CD4-positive, alpha-beta T cell treated with Interleukin-2 at 100 ng/mL for 4 hours (primary cell): ENCODE measurements around the gene PALM.
"Not testable (repeated sequence)": the region's sequence is repeated elsewhere in the genome, so short reads cannot be mapped to it uniquely, and the experiment has no call there.

Source experiments
- DNase-seq: peaks from one replicate; pipeline ENCODE4 v3.0.0-alpha.2; 2020; ENCODE audit warnings: low spot score

Gene PALM

DNA sequence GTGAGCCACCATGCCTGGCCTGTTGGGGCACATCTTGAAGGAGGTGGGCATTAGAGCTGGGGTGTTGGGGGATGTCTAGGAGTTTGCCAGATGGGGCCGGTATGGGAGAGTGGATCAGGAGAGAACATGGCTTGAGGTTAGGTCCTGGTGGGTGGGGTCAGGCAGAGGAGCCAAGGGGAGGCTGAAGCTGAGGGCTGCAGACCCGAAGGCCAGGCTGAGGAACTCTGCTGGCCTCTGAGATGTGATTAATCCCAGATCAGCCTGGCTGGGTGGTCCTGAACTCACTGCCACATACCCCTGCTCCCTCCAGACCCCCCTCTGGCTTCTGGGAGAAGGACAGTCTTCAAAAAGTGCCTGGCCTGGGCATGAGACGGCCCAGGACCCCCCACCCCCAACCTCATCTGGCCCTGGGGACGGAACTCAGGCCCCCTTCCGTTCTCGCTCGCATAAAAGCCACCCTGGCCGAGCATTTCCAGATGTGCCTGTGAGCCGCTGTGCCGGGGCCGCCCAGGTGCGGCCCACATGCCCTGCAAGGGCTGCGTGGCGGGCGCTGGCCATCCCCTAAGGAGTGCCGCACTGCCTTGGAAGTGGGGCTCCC lies 29.8 kb upstream of the PALM start:
- no peak for DNase-seq

DNA sequence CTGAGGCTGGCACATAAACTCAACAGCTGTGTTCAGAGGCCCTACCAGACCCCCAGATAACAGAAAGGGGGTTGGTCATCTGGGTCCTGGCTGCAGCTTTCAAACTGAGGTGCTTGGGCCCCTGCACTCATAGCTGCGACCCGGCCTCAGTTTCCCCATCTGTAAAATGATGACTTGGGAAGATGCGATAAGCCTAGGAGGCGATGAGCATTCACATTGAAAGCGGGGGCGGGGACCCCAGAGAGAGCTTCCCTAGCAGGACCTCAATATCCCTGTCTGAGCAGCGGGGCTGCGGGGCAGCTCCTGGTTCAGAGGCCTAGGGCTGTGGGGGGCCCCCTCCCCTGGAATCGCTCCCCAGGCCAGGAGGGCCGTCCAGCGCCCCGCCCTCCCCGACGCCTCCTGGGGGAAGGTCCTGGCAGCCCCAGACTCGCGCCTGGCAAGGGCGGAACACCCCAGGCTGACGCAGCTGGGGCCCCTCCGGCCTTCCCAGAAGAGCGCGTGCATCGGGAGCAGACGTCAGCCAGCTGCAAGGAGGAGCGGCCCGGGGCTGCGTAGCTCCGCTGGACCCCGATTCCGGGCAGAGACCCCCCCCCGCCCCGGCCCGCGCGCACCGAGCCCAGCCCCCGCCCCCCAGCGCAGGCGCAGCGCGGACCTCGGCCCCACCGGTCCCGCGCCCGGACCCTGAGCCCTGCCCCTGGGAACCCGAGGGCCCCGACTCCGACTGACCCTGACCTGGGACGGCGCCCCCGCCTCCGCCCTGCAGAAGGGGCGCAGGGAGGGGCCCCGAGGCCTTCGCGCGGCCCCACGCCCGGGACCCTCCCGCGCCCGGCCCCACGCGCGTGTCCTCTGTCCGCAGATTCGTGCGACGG lies 29.1 kb upstream of the PALM start:
- peak; percentile 14 for DNase-seq

DNA sequence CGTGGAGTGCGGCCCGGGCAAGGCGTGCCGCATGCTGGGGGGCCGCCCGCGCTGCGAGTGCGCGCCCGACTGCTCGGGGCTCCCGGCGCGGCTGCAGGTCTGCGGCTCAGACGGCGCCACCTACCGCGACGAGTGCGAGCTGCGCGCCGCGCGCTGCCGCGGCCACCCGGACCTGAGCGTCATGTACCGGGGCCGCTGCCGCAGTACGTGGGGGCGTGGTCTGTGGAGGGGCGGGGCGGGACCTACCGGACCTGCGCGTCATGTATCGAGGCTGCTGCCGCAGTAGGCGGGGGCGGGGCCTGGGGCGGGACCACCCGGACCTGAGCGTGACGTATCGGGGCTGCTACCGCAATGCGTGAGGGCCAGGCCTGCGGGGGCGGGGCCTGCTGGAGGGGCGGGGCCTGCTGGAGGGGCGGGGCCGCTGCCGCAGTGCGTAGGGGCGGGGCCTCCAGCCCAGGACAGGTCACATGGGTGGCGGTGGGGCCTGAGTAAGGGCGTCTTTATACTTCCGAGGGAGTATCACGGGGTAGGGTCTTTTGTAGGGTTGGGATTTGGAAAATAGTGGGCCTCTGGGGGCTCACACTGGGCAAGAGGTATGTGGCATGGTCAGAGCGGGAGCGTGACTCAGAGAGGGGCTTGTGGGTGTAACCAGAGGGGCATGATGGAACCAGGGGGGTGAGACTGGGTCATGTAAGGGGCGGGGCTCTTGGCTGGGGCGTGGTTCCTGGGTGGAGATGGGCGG lies 28.3 kb upstream of the PALM start:
- DNase-seq, result peak; percentile 99

GRCh38 chr19:681029-682019 lies 27.4 kb upstream of the PALM start:
- no peak for DNase-seq

DNA sequence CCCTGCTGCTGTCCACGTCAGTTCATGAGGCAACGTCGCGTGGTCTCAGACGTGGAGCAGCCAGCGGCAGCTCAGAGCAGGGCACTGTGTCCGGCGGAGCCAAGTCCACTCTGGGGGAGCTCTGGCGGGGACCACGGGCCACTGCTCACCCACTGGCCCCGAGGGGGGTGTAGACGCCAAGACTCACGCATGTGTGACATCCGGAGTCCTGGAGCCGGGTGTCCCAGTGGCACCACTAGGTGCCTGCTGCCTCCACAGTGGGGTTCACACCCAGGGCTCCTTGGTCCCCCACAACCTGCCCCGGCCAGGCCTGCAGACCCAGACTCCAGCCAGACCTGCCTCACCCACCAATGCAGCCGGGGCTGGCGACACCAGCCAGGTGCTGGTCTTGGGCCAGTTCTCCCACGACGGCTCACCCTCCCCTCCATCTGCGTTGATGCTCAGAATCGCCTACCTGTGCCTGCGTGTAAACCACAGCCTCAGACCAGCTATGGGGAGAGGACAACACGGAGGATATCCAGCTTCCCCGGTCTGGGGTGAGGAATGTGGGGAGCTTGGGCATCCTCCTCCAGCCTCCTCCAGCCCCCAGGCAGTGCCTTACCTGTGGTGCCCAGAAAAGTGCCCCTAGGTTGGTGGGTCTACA lies 25.9 kb upstream of the PALM start:
- no peak for DNase-seq

GRCh38 chr19:685454-685931 lies 23.2 kb upstream of the PALM start:
- DNase-seq, result no peak

GRCh38 chr19:686589-687297 lies 22.0 kb upstream of the PALM start:
- DNase-seq, result no peak

- DNase-seq, result no peak
Observed at GRCh38 chr19:687569-688166, 21.1 kb upstream of the PALM start.

DNA sequence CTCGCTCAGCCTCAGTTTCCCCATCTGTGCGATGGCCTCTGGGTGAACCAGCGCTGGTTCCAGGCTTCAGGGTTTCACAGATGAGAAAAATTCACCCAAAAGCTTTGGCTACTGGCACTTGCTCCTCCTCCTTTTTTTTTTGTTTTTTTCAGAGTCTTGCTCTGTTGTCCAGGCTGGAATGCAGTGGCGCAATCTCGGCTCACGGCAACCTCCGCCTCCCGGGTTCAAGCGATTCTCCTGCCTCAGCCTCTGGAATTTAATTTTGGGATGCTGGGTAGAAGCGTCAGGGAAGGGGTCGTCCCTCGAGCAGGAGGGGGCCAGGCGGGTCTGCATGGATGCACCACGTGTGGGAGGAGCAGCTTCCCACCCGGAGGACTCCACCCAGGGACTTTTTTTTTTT lies 20.5 kb upstream of the PALM start:
- DNase-seq, result no peak

DNA sequence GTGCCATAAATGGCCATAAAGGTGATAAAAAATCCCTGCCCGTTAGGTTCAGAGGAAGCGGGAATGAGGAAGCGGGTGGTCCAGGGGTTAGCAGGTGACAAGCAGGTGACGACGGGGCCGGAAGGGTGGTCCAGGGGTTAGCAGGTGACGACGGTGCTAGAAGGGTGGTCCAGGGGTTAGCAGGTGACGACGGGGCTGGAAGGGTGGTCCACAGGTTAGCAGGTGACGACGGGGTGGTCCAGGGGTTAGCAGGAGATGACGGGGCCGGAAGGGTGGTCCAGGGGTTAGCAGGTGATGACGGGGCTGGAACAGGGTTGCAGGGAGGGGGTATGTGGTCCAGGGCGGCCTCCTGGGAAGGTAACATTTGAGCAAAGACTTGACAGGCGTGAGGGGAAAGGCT lies 19.7 kb upstream of the PALM start:
- DNase-seq, result no peak

- no peak for DNase-seq
Observed at GRCh38 chr19:690203-690602, 18.5 kb upstream of the PALM start.

DNA sequence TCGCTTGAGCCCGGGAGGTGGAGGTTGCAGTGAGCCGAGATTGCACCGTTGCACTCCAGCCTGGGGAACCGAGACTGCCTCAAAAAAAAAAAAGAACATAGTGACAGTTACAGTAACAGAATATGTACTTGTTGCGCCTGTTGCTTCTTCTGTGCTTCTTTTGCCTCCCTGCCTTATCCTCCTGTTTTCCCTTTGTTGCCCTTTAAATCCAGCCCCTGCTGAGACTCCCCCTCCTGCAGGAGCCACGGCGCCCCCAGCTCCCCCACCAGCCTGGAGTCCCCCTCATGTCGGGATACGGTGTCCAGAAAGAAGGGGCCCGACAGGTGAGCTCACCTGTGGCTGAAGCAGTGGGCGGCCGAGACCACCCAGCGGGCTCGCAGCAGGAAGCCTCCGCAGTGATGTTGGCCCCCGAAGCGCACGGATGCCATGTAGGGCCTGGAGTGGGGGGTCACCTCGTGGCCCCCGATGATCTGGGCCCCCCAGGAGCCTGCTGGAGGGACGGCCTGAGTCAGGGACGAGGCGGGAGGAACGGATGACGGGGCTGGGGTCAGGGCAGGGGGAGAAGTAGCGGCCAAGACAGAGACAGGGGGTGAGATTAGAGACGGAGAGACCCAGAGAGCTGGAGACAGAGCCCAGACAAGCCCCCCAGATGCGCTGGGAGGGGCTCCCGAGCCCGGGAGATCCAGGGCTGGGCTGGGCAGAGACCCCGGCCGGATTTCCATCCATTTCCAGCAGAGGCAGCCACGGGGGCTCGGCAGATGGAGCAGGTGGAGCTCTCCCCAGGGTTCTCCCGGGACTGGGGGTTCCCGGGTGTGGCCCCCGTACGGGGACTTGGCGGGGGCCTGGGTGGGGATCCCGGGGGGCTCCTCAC lies 14.0 kb upstream of the PALM start:
- no peak for DNase-seq

GRCh38 chr19:695352-695949 lies 13.3 kb upstream of the PALM start, which contains the start of gene PRSS57:
PRSS57 (minus strand) TSS chr19:695452; CDS start chr19:695430, 22 bp downstream.
- no peak for DNase-seq

DNA sequence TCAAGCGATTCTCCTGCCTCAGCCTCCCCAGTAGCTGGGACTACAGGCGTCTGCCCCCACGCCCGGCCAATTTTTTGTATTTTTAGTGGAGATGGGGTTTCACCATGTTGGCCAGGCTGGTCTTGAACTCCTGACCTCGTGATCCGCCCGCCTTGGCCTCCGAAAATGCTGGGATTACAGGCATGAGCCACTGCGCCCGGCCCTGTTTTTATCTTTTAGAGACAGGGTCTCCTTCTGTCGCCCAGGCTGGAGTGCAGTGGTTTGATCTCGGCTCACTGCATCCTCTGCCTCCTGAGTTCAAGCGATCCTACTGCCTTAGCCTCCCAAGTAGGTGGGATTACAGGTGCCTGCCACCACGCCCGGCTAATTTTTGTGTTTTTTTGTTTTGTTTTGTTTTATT lies 10.2 kb upstream of the PALM start:
- not testable (repeated sequence) for DNase-seq

- not testable (repeated sequence) for DNase-seq
Observed at GRCh38 chr19:699885-700284, 8.8 kb upstream of the PALM start.

- not testable (repeated sequence) for DNase-seq
Observed at GRCh38 chr19:702847-703246, 5.9 kb upstream of the PALM start.

- DNase-seq, result no peak
Observed at GRCh38 chr19:703329-703650, 5.4 kb upstream of the PALM start.

DNA sequence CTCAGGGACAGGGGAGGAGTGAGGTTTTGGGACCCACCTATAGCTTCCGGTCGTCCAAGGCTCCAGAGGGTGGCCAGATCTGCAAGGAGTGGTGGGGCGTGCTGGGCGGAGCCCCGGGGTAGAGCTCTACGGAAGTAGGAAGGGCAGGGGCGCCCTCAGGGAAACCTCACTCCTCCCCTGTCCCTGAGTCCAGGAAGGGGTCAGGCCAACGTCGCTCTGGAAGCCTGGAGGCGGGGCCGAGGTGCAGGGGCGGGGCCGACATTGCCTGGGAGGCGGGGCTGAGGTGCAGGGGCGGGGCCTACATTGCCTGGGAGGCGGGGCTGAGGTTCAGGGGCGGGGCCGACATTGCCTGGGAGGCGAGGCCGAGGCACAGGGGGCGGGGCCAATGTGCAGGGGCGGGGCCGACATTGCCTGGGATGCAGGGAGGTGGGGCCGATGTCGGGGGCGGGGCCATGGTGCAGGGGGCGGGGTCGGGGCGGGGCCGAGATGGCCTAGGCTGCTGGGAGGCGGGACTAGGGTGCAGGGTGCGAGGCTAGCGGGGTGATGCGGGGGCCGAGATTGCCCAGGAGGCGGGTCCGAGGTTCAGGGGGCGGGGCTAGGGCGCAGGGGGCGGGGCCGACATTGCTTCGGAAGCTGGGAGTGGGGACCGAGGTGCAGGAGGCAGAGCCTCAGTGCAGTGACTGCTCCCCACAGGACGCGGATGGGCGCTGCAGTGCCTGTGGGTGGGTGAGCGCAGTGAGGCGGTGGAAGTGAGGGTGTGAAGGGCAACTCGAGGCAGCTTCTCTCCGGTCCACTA lies 4.9 kb upstream of the PALM start:
- peak; percentile 27 for DNase-seq
